PC-3 (cell line): Measurements from ENCODE around the gene ATP8A2.

Source experiments
- CTCF ChIP-seq: fragments of 300-600 bp; sonication (generic); conservative IDR thresholded peaks from 2 replicates; pipeline ENCODE4 v1.5.1; 2017; ENCODE audit warnings: antibody characterized with exemption, low read depth, mild to moderate bottlenecking, low read length
- EZH2 ChIP-seq: fragments of 300-600 bp; sonication (generic); IDR thresholded peaks from one replicate; pipeline ENCODE4 v1.6.1; 2017; ENCODE audit warnings: antibody characterized with exemption, mild to moderate bottlenecking, low read length; ENCODE audit not compliant: unreplicated experiment

- no peak for TF ChIP-seq CTCF
- no peak for TF ChIP-seq EZH2
These were observed 662.2 kb downstream of the ATP8A2 start for GRCh38 chr13:26034018-26034417.
